GM19025 (cell line): ENCODE results near the gene ATAD5.
"Not testable (repeated sequence)": the region's sequence is repeated elsewhere in the genome, so short reads cannot be mapped to it uniquely, and the experiment has no call there.

Source experiments
- ATAC-seq: cut with Tn5 transposase; IDR thresholded peaks from one replicate; pipeline ENCODE4 v1.9.1; 2021; ENCODE audit warnings: mild to moderate bottlenecking, low read depth, moderate library complexity; ENCODE audit not compliant: unreplicated experiment

Gene ATAD5

GRCh38 chr17:30831663-30832437 is at the start of gene ATAD5:
Gene ATAD5 (plus strand): TSS chr17:30831966. CDS start chr17:30832348, 382 bp downstream.
- no peak for ATAC-seq

- ATAC-seq = no peak
Observed at GRCh38 chr17:30782206-30782605, 49.6 kb upstream of the ATAD5 start.

GRCh38 chr17:30788918-30789317 is 42.8 kb upstream of the ATAD5 start:
- no peak for ATAC-seq

GRCh38 chr17:30790279-30790678 is 41.5 kb upstream of the ATAD5 start:
- ATAC-seq = no peak

- no peak for ATAC-seq
Observed at GRCh38 chr17:30793282-30793977, 38.3 kb upstream of the ATAD5 start.

- no peak for ATAC-seq
Observed at GRCh38 chr17:30794372-30794771, 37.4 kb upstream of the ATAD5 start.

- no peak for ATAC-seq
Observed at GRCh38 chr17:30796016-30796415, 35.8 kb upstream of the ATAD5 start.

- no peak for ATAC-seq
Observed at GRCh38 chr17:30801671-30802070, 30.1 kb upstream of the ATAD5 start.

- ATAC-seq = no peak
Observed at GRCh38 chr17:30805944-30806456, 25.8 kb upstream of the ATAD5 start.

GRCh38 chr17:30807896-30808295 is 23.9 kb upstream of the ATAD5 start:
- no peak for ATAC-seq

- peak; percentile 58 for ATAC-seq
Observed at GRCh38 chr17:30808785-30809286, 22.9 kb upstream of the ATAD5 start.

- ATAC-seq = no peak
Observed at GRCh38 chr17:30809867-30810266, 21.9 kb upstream of the ATAD5 start.

- no peak for ATAC-seq
Observed at GRCh38 chr17:30812218-30813177, 19.3 kb upstream of the ATAD5 start.

- not testable (repeated sequence) for ATAC-seq
Observed at GRCh38 chr17:30814236-30814635, 17.5 kb upstream of the ATAD5 start.

GRCh38 chr17:30814860-30815259 is 16.9 kb upstream of the ATAD5 start:
- ATAC-seq = not testable (repeated sequence)

- ATAC-seq = no peak
Observed at GRCh38 chr17:30816165-30816564, 15.6 kb upstream of the ATAD5 start.

- no peak for ATAC-seq
Observed at GRCh38 chr17:30819971-30820705, 11.6 kb upstream of the ATAD5 start.

GRCh38 chr17:30821871-30822723 is 9.7 kb upstream of the ATAD5 start:
- no peak for ATAC-seq

- ATAC-seq = not testable (repeated sequence)
Observed at GRCh38 chr17:30822919-30823318, 8.8 kb upstream of the ATAD5 start.
